CMK (cell line): ENCODE measurements around the gene CLCN4.

ENCODE experiments used
- DNase-seq: peaks from one replicate; pipeline ENCODE4 v3.0.0-alpha.2; 2010; ENCODE audit warnings: low read depth

The CLCN4 gene

GRCh38 chrX:10167573-10167972 lies 10.8 kb downstream of the CLCN4 start:
- DNase-seq = no peak

GRCh38 chrX:10168226-10168625 lies 11.5 kb downstream of the CLCN4 start:
- DNase-seq = no peak

- DNase-seq = no peak
These were observed 12.4 kb downstream of the CLCN4 start for GRCh38 chrX:10169175-10169574.

GRCh38 chrX:10171249-10171648 lies 14.5 kb downstream of the CLCN4 start:
- no peak for DNase-seq

- no peak for DNase-seq
These were observed 16.1 kb downstream of the CLCN4 start for GRCh38 chrX:10172877-10173276.

- DNase-seq = no peak
These were observed 16.6 kb downstream of the CLCN4 start for GRCh38 chrX:10173331-10173900.

GRCh38 chrX:10174051-10174450 lies 17.3 kb downstream of the CLCN4 start:
- DNase-seq = no peak

- no peak for DNase-seq
These were observed 18.0 kb downstream of the CLCN4 start for GRCh38 chrX:10174810-10175209.

- DNase-seq = no peak
These were observed 18.6 kb downstream of the CLCN4 start for GRCh38 chrX:10175319-10175871.

GRCh38 chrX:10176121-10177003 lies 19.6 kb downstream of the CLCN4 start:
- no peak for DNase-seq

- no peak for DNase-seq
These were observed 20.2 kb downstream of the CLCN4 start for GRCh38 chrX:10177004-10177396.

- DNase-seq = no peak
These were observed 20.8 kb downstream of the CLCN4 start for GRCh38 chrX:10177601-10178000.

- DNase-seq = no peak
These were observed 22.2 kb downstream of the CLCN4 start for GRCh38 chrX:10178866-10179463.

- DNase-seq = no peak
These were observed 27.0 kb downstream of the CLCN4 start for GRCh38 chrX:10183760-10184159.

- no peak for DNase-seq
These were observed 27.6 kb downstream of the CLCN4 start for GRCh38 chrX:10184411-10184810.

GRCh38 chrX:10186355-10186754 lies 29.6 kb downstream of the CLCN4 start:
- DNase-seq = no peak

GRCh38 chrX:10187421-10187820 lies 30.6 kb downstream of the CLCN4 start:
- no peak for DNase-seq

- peak; percentile 50 for DNase-seq
These were observed 32.8 kb downstream of the CLCN4 start for GRCh38 chrX:10189317-10190268.

GRCh38 chrX:10190367-10190766 lies 33.6 kb downstream of the CLCN4 start:
- no peak for DNase-seq

GRCh38 chrX:10193587-10193986 lies 36.8 kb downstream of the CLCN4 start:
- DNase-seq = no peak

- DNase-seq = no peak
These were observed 38.6 kb downstream of the CLCN4 start for GRCh38 chrX:10195425-10195824.

GRCh38 chrX:10195947-10196346 lies 39.2 kb downstream of the CLCN4 start:
- no peak for DNase-seq
